Measurements from ENCODE around the gene ZNF420.

The ZNF420 gene

DNA sequence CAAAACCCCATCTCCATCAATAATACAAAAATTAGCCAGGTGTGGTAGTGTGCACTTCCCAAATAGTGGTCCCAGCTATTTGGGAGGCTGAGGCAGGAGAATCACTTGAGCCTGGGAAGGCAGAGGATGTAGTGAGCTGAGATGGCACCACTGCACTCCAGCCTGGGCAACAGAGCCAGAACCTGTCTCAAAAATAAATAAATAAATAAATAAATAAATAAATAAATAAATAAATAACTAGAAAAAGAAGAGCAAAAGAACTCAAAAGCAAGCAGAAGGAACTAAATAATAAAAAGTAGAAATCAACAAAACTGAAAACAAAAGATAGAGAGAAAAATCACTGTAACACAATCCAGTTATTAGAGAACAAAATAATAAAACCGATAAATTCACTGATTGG is 81.9 kb downstream of the ZNF420 start:
- DNase-seq = no peak

DNA sequence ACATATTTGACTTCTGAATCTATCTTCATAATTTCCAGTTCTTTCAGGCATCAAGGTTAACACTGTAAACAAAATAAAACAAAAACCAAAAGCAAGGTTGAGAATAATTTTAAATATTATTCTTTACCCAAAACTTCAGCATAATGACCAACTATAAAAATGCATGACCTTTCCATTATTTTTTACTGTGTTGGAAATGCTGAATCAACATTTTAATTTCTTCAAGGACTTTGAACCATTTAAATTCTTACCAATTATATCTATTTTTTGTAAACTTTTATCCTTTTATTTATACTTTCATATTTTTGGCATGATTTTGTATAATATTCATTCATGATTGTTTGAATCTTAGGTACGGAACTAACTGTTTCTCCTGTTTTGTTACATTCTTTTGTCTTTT is 87.4 kb downstream of the ZNF420 start:
- no peak for DNase-seq

DNA sequence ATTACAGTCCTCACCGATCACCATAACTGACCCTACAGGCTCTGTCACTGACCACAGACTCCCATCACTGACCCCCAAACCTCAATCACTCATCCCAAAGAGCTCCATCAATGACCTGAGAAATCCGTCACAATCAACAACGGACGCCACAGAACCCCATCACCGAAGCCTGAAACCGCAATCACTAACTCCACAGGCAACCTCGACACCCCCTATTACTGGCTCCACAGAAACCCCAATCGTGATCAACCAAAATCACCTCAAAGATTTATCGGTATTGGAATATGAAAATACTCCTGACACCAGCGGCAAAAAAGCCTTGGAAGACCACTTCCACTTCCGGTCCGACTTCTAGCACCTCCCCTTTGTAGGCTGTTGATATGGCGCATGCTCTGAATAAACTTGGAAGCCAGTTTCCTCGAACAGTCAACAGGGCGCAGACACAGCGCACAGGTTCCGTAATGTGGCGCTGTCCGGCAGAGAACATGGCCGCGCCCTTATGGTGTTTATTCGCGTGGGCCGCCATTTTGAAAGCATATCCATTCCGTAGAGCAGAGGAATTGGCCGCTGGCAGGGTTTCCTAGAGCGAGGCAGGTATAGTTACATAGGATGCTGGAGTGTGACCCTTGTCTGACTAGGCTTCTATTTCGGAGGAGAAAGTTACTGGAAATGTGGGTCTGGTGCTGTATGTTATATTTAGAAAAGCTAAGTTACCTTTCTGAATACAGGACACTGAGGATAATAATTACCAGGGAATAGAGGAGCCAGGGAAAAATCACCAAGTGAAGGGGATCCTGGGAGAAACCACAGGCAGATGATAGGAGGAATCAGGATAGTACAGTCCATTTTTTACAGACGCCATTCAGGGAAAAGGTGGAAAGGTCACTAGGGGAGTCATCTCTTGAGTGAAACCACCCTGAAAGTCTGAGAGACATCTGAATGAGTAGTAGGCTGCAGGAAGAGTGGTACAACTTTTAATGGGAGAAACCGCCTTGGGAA is 94.4 kb downstream of the ZNF420 start, which contains the start of gene ZNF585A:
ZNF585A (minus strand) TSS at position 328 of the 999 bp plus-strand sequence. CDS start 2,785 bp downstream, outside the sequence.
- DNase-seq = peak; percentile 95

Data from CD4-positive, alpha-beta T cell treated with Interleukin-15 for 1 hour (primary cell).